WTC11 (cell line): ENCODE results near the gene KRT76.

ENCODE experiments used
- ATF1 ChIP-seq: sonication (generic); formaldehyde crosslinking; IDR thresholded peaks from 2 replicates; pipeline ENCODE4 v1.8.1; 2023; ENCODE audit warnings: mild to moderate bottlenecking, moderate library complexity, missing genetic modification reagents
- E2F5 ChIP-seq: sonication (generic); formaldehyde crosslinking; IDR thresholded peaks from 2 replicates; pipeline ENCODE4 v1.8.1; 2022; ENCODE audit warnings: mild to moderate bottlenecking, moderate library complexity, missing genetic modification reagents
- ELF4 ChIP-seq: sonication (generic); formaldehyde crosslinking; IDR thresholded peaks from 2 replicates; pipeline ENCODE4 v1.8.1; 2022; ENCODE audit warnings: low read depth, mild to moderate bottlenecking, moderate library complexity, missing genetic modification reagents
- EMX1 ChIP-seq: fragments of 250-450 bp; sonication (Bioruptor Pico); IDR thresholded peaks from 2 replicates; pipeline ENCODE4 v1.8.0; 2021; ENCODE audit warnings: mild to moderate bottlenecking
- ESRRA ChIP-seq: sonication (generic); formaldehyde crosslinking; IDR thresholded peaks from 2 replicates; pipeline ENCODE4 v1.8.1; 2022; ENCODE audit warnings: mild to moderate bottlenecking, missing genetic modification reagents, borderline replicate concordance
- IRF2 ChIP-seq: sonication (generic); formaldehyde crosslinking; IDR thresholded peaks from 2 replicates; pipeline ENCODE4 v1.8.0; 2022; ENCODE audit warnings: low read depth, missing genetic modification reagents, borderline replicate concordance
- JAZF1 ChIP-seq: fragments of 250-450 bp; sonication (Bioruptor Pico); IDR thresholded peaks from 2 replicates; pipeline ENCODE4 v1.9.0; 2021; ENCODE audit warnings: moderate library complexity, mild to moderate bottlenecking, inconsistent platforms
- NR1H2 ChIP-seq: sonication (generic); formaldehyde crosslinking; IDR thresholded peaks from 2 replicates; pipeline ENCODE4 v1.9.0; 2021; ENCODE audit warnings: mild to moderate bottlenecking, moderate library complexity, missing genetic modification reagents
- OVOL2 ChIP-seq: fragments of 250-450 bp; sonication (Bioruptor Pico); IDR thresholded peaks from 2 replicates; pipeline ENCODE4 v1.9.0; 2021; ENCODE audit warnings: mild to moderate bottlenecking, borderline replicate concordance
- ZBTB21 ChIP-seq: sonication (generic); formaldehyde crosslinking; IDR thresholded peaks from 2 replicates; pipeline ENCODE4 v1.8.1; 2023; ENCODE audit warnings: mild to moderate bottlenecking, missing genetic modification reagents, borderline replicate concordance
- TF ChIP-seq, protein P1 (sequence below): fragments of 200-600 bp; IDR thresholded peaks from 2 replicates; pipeline ENCODE4 v1.8.0; 2022; ENCODE audit warnings: antibody characterized with exemption
- TF ChIP-seq, protein P2 (sequence below): sonication (generic); formaldehyde crosslinking; IDR thresholded peaks from 2 replicates; pipeline ENCODE4 v1.8.0; 2022; ENCODE audit warnings: mild to moderate bottlenecking, missing genetic modification reagents

GRCh38 chr12:52767427-52767826 lies 9.7 kb downstream of the KRT76 start:
- TF ChIP-seq, protein P1, sequence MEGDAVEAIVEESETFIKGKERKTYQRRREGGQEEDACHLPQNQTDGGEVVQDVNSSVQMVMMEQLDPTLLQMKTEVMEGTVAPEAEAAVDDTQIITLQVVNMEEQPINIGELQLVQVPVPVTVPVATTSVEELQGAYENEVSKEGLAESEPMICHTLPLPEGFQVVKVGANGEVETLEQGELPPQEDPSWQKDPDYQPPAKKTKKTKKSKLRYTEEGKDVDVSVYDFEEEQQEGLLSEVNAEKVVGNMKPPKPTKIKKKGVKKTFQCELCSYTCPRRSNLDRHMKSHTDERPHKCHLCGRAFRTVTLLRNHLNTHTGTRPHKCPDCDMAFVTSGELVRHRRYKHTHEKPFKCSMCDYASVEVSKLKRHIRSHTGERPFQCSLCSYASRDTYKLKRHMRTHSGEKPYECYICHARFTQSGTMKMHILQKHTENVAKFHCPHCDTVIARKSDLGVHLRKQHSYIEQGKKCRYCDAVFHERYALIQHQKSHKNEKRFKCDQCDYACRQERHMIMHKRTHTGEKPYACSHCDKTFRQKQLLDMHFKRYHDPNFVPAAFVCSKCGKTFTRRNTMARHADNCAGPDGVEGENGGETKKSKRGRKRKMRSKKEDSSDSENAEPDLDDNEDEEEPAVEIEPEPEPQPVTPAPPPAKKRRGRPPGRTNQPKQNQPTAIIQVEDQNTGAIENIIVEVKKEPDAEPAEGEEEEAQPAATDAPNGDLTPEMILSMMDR, result no peak
- TF ChIP-seq ESRRA (CRISPR knock-in tag) (no peak), ATF1 (CRISPR knock-in tag) (no peak), NR1H2 (no peak), EMX1 (CRISPR knock-in tag) (no peak), IRF2 (CRISPR knock-in tag) (no peak), E2F5 (CRISPR knock-in tag) (no peak), ELF4 (CRISPR knock-in tag) (no peak), ZBTB21 (CRISPR knock-in tag) (no peak), JAZF1 (CRISPR knock-in tag) (no peak), OVOL2 (CRISPR knock-in tag) (no peak)
- TF ChIP-seq, protein P2, sequence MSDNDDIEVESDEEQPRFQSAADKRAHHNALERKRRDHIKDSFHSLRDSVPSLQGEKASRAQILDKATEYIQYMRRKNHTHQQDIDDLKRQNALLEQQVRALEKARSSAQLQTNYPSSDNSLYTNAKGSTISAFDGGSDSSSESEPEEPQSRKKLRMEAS (CRISPR knock-in tag), result no peak
